Measurements from ENCODE around the gene GOLGA6L7. TPM values are rescaled to one million over a fixed set of nuclear protein-coding genes. Genes with fewer than 3 reads are reported as not detected.

Gene GOLGA6L7
- total RNA-seq, 1 experiment from 2014 or later: not detected

DNA sequence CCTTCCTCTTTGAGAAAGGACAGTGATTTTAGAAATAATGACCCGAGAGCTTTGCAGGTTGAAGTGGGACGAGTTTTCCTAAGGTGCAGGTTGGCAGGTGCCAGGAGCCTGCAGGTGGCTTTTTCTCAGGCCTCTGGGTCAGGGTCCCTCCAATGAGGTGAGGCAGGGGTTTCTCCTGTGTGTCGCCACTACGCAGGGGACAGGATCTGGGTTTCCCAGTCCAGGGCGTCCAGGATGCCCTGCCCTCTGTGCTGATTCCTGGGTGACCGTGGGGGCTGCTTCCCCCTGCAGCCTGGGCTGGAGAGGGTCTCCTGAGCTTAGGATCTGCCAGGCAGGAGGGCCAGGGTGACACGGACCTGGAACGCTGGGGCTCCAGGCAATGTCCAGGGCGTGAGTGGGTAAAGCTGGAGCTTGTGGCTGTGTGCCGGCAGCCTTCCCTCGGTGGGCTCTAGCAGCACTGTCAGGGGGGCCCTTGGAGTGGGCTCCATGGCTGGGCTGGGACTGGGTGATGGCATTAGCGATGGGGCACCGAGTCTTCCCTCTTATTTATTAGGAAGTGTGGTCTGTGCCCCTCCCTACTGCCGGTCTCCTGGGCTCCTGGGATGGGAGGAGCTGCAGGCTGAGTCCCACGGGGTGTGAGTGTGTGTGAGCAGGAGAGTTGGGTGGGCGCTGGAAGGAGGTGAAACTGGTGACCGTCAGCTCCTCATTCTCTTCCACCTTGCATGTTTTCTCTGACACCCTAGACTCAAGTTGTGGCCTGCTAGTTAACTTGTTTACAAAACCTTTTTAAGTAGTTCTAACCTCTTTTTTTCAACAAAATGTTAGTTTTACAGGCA, 39.1 kb upstream of the GOLGA6L7 start:
- Histone ChIP-seq H3K4me1 (no peaks in the 10 kb centered on the region), H3K4me3 (ENCODE audit: low read depth, low read length) (no peak overlapping the region), H3K9me3 (no peaks in the 10 kb centered on the region), H3K36me3 (ENCODE audit: control insufficient read depth, insufficient read depth, low read length) (no peaks in the 10 kb centered on the region), H3K27me3 (replicated peaks; ENCODE audit: control insufficient read depth, insufficient read depth, low read length) (no peaks in the 10 kb centered on the region)
- Mint-ChIP-seq H3K27me3 (ENCODE audit: insufficient read depth, unreplicated experiment) (no peaks in the 10 kb centered on the region), H3K27ac (ENCODE audit: unreplicated experiment) (no peak overlapping the region), H3K9me3 (ENCODE audit: unreplicated experiment) (no peaks in the 10 kb centered on the region), H3K36me3 (ENCODE audit: insufficient read depth, unreplicated experiment) (no peaks in the 10 kb centered on the region), H3K4me3 (ENCODE audit: unreplicated experiment) (no peak overlapping the region), H3K4me1 (ENCODE audit: low read depth, unreplicated experiment) (no peaks in the 10 kb centered on the region)
- intact Hi-C loops (cut with micrococcal nuclease; ENCODE audit: unreplicated experiment): no loop called here
- DNase-seq: no peak
- TF ChIP-seq, protein P1, sequence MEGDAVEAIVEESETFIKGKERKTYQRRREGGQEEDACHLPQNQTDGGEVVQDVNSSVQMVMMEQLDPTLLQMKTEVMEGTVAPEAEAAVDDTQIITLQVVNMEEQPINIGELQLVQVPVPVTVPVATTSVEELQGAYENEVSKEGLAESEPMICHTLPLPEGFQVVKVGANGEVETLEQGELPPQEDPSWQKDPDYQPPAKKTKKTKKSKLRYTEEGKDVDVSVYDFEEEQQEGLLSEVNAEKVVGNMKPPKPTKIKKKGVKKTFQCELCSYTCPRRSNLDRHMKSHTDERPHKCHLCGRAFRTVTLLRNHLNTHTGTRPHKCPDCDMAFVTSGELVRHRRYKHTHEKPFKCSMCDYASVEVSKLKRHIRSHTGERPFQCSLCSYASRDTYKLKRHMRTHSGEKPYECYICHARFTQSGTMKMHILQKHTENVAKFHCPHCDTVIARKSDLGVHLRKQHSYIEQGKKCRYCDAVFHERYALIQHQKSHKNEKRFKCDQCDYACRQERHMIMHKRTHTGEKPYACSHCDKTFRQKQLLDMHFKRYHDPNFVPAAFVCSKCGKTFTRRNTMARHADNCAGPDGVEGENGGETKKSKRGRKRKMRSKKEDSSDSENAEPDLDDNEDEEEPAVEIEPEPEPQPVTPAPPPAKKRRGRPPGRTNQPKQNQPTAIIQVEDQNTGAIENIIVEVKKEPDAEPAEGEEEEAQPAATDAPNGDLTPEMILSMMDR (IDR thresholded peaks at IDR 0.05; ENCODE audit: insufficient read depth in 1 of 2, low read depth in 1 of 2, low read length in 1 of 2, severe bottlenecking in 1 of 2, unreplicated experiment in 1 of 2): no peak
- ChIA-PET CTCF (no interaction called here), POLR2A (no interaction called here)
- BruUV-seq (replicated peaks): no TSS peak

DNA sequence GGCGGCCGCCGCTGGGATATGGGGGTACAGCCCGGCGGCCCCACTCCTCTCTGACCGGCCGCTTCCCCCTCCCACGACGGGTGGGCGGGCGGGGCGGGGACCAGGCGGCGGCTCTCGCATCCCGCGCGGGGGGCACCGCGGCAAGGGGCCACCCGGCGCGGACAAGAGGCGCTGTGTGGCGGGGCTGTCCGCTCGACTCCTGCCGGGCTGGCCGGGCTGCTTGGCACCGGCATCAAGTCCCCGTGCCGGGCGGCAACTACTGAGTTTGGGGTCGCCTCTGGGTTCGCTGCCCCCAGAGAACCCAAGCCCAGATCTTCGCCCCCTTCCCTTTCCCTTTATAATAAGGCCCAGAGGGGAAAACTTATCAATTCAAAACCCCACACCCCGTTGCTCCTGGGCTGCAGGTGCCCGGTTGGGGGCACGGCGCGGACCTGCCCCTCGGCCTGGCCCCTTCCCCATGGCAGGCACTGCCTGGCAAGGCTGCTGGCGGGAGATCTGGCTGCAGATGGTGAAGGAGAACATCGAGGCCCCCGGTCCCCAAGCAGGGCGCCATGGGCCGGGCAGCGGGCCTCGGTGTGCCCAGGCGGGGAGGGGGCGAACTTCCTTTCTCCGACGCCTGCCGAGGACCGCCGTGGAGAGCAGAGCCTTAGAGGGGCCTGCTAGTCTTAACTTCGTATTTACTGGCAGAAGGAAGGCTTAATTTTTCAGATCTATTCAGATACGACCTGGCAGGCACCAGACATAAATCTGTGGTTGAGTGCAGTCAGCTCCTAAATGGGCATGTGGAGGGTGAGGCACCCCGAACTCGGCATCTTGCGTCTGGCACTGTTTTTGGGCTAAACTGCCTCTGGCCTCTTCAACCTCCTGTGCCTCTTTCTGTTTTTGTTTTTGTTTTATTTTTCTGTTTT, 38.2 kb upstream of the GOLGA6L7 start:
- Histone ChIP-seq H3K4me1 (no peaks in the 10 kb centered on the region), H3K27me3 (replicated peaks; ENCODE audit: control insufficient read depth, insufficient read depth, low read length) (no peaks in the 10 kb centered on the region), H3K36me3 (ENCODE audit: control insufficient read depth, insufficient read depth, low read length) (no peaks in the 10 kb centered on the region), H3K4me3 (ENCODE audit: low read depth, low read length) (no peak overlapping the region), H3K9me3 (no peaks in the 10 kb centered on the region)
- Mint-ChIP-seq H3K36me3 (ENCODE audit: insufficient read depth, unreplicated experiment) (no peaks in the 10 kb centered on the region), H3K27me3 (ENCODE audit: insufficient read depth, unreplicated experiment) (no peaks in the 10 kb centered on the region), H3K4me3 (ENCODE audit: unreplicated experiment) (no peak overlapping the region), H3K9me3 (ENCODE audit: unreplicated experiment) (no peaks in the 10 kb centered on the region), H3K27ac (ENCODE audit: unreplicated experiment) (no peak overlapping the region), H3K4me1 (ENCODE audit: low read depth, unreplicated experiment) (no peaks in the 10 kb centered on the region)
- TF ChIP-seq, protein P1 (IDR thresholded peaks at IDR 0.05; ENCODE audit: insufficient read depth in 1 of 2, low read depth in 1 of 2, low read length in 1 of 2, severe bottlenecking in 1 of 2, unreplicated experiment in 1 of 2): no peak
- ChIA-PET CTCF (no interaction called here), POLR2A (no interaction called here)
- BruUV-seq (replicated peaks): no TSS peak
- intact Hi-C loops (cut with micrococcal nuclease; ENCODE audit: unreplicated experiment): no loop called here
- DNase-seq: no peak

DNA sequence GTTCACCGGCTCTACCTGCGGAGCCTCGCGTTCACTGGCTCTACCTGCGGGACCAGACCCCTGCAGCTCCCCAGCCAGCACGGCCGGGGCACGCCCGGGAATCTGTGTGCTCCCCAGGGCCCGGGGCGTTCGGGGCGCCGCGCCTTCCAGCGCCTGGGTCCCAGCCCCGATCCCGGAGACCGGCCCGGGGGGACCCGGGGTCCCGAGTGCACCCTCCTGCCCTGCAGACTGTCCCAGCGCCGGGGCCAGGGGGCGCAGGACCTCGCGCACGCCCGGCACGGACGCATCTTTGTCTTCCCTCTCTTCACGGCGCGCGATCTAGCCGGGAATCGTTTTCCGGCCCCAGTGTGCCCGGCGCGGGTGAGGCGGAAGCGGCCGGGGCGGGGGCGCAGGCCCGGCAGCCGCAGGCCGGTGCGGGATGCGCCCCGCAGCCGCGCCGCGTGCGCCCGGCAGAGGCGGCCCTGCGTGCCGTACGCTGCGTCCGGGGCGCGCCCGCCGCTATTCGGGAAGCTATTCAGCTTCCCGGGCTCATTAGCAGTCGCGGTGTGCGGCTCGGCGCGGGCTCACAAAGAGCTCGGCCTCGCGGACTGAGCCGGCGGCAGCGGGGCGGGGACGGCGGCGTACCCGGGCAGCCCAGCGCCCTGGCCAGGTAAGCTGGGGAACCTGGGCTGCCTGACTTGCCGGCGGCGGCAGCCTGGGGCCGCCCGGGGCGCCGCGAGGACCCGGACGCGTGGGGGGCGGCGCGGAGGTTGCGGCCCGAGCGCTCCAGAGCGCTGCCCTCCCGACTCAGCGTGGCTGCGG, 37.4 kb upstream of the GOLGA6L7 start, which contains the start of gene APBA2:
Gene APBA2, plus strand, starts transcription at position 345 of the 801 bp plus-strand sequence. CDS start 167,911 bp downstream, outside the sequence.
- H3K36me3 ChIP-seq (ENCODE audit: control insufficient read depth, insufficient read depth, low read length): no peaks in the 10 kb centered on the region
- TF ChIP-seq, protein P1 (IDR thresholded peaks at IDR 0.05; ENCODE audit: insufficient read depth in 1 of 2, low read depth in 1 of 2, low read length in 1 of 2, severe bottlenecking in 1 of 2, unreplicated experiment in 1 of 2): no peak
- no peaks in the 10 kb centered on the region for H3K27me3 ChIP-seq (replicated peaks; ENCODE audit: control insufficient read depth, insufficient read depth, low read length)
- no peak within 1 kb of the TSS for H3K27ac Mint-ChIP-seq (ENCODE audit: unreplicated experiment)
- no peak within 1 kb of the TSS for H3K4me3 Mint-ChIP-seq (ENCODE audit: unreplicated experiment)
- CTCF ChIA-PET: no interaction called here
- no peaks in the 10 kb centered on the region for H3K9me3 Mint-ChIP-seq (ENCODE audit: unreplicated experiment)
- no peak for DNase-seq
- no peak within 1 kb of the TSS for H3K4me3 ChIP-seq (ENCODE audit: low read depth, low read length)
- no TSS peak for BruUV-seq (replicated peaks)
- POLR2A ChIA-PET: no interaction called here
- no peaks in the 10 kb centered on the region for H3K9me3 ChIP-seq
- H3K4me1 ChIP-seq: no peaks in the 10 kb centered on the region
- H3K27me3 Mint-ChIP-seq (ENCODE audit: insufficient read depth, unreplicated experiment): no peaks in the 10 kb centered on the region
- no peaks in the 10 kb centered on the region for H3K4me1 Mint-ChIP-seq (ENCODE audit: low read depth, unreplicated experiment)
- intact Hi-C loops (cut with micrococcal nuclease; ENCODE audit: unreplicated experiment): no loop called here
- H3K36me3 Mint-ChIP-seq (ENCODE audit: insufficient read depth, unreplicated experiment): no peaks in the 10 kb centered on the region

Measured in Caco-2 (cell line).